NT2/D1 (cell line): ENCODE data around the gene CCNE1.

ENCODE experiments used
- DNase-seq: peaks from one replicate; pipeline ENCODE4 v3.0.0-alpha.2; 2011; ENCODE audit warnings: low read depth, low spot score
- H3K27me3 ChIP-seq: 2 replicates; pipeline ENCODE4 v1.6.0; 2011; ENCODE audit warnings: mild to moderate bottlenecking; ENCODE audit not compliant: insufficient read length, insufficient read depth
- H3K36me3 ChIP-seq: 2 replicates; pipeline ENCODE4 v1.6.1; 2011; ENCODE audit warnings: mild to moderate bottlenecking, low read length, mixed read lengths; ENCODE audit not compliant: insufficient read depth, insufficient read length
- H3K4me1 ChIP-seq: 2 replicates; pipeline ENCODE4 v1.5.1; 2011; ENCODE audit not compliant: insufficient read depth, insufficient read length
- H3K4me3 ChIP-seq: 2 replicates; pipeline ENCODE4 v1.5.1; 2011; ENCODE audit warnings: low read depth; ENCODE audit not compliant: insufficient read length
- H3K9ac ChIP-seq: 2 replicates; pipeline ENCODE4 v1.6.0; 2011; ENCODE audit warnings: low read depth; ENCODE audit not compliant: insufficient read length
- H3K9me3 ChIP-seq: 2 replicates; pipeline ENCODE4 v1.5.1; 2011; ENCODE audit warnings: mild to moderate bottlenecking, low read length; ENCODE audit not compliant: insufficient read depth
- SUZ12 ChIP-seq: IDR thresholded peaks from 2 replicates; pipeline ENCODE4 v1.6.1; 2011; ENCODE audit not compliant: insufficient read length, insufficient read depth; ENCODE audit errors: extremely low read depth
- YY1 ChIP-seq: IDR thresholded peaks from 2 replicates; pipeline ENCODE4 v1.6.1; 2011; ENCODE audit not compliant: insufficient read length, insufficient read depth
- ZNF274 ChIP-seq: IDR thresholded peaks from 2 replicates; pipeline ENCODE4 v1.6.1; 2011; ENCODE audit warnings: mild to moderate bottlenecking, low read depth, low read length

Gene CCNE1

DNA sequence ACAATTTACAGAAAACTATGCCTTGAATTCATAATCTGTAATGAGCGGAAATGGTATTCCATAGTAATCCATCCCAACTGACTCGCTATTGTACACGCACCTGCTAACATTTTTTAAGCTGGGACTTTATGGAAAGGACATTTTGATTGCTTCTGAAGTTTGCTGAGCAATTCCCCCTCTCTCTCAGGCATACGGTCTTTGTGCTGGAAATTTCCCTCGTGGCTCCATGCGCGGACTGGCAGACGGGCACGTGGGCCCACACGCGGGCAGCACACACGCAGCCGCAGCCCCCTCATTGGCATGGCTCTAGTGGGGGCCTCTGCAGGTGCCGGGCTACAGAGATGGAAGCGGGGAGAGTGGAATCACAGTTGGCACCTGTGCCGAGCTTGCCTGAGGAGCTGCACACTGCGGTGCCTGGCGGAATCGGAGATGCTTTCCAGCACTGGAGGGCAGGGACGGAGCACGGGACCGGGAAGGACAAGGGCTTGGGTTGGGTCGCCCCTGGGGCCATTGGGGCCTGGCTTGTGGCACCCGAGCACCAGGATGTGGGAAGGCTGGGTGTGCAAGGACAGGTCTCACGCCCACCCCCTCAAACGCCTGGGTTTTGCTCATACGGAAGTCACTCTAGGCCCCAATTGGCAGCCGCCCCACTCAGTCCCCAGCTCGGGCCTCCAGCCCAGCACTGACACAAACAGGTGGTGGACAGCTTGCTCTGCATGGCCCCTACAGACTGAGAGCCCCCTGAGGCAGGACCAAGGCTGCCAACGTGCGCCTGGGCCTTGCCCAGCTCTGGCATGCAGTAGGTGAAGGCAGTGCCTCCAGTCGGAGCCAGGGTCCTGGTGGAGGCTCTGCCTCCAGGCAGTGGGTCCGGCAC, 30.2 kb upstream of the CCNE1 start:
- TF ChIP-seq YY1, result no peak
- no peak for TF ChIP-seq SUZ12
- TF ChIP-seq ZNF274, result no peak
- no peak for DNase-seq
- Histone ChIP-seq H3K36me3 (no peaks in the 10 kb centered on the region), H3K4me3 (no peak overlapping the region), H3K4me1 (no peaks in the 10 kb centered on the region), H3K27me3 (no peaks in the 10 kb centered on the region), H3K9me3 (no peaks in the 10 kb centered on the region), H3K9ac (no peak overlapping the region)

DNA sequence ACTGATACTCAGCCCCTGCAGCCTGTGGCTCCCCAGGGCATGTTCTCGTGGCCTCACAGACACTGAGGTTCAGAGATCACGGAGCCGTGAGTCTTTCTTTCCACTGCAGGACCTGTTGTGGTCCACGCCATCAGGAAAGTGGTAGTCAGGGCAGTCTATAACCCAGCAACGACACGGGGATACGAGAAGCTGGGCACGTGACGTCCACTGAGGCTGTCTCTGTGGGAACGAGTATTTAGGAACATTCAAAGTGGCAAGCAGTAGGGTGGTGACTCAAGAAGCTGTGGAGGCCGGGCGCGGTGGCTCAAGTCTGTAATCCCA, 29.6 kb upstream of the CCNE1 start:
- Histone ChIP-seq H3K9me3 (no peaks in the 10 kb centered on the region), H3K4me3 (no peak overlapping the region), H3K36me3 (no peaks in the 10 kb centered on the region), H3K4me1 (no peaks in the 10 kb centered on the region), H3K9ac (no peak overlapping the region), H3K27me3 (no peaks in the 10 kb centered on the region)
- no peak for TF ChIP-seq YY1
- TF ChIP-seq SUZ12, result no peak
- TF ChIP-seq ZNF274, result no peak
- no peak for DNase-seq

DNA sequence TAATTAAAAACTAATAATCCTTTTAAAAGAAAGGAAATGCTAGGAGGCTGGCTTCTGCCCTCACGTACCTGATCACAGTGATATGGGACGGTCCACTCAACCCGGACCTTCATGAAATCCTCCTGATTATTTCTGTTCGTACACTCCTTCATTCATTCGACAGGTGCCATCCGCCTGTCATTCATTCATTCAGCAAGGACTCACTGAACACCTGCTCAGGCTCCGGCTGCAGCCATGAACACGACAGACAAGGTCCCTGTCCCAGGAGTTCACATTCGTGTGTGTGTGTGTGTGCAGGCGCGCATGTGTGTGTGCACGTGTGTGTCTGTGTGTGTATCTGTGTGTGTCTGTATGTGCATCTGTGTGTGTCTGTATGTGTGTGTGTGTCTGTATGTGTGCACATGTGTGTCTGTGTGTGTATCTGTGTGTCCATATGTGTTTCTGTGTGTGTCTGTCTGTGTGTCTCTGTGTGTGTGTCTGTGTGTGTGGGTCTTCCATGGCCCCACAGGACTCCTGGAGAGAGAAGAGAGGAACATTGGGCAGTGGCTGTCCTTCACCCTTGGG, 28.1 kb upstream of the CCNE1 start:
- H3K9ac ChIP-seq, result no peak overlapping the region
- H3K9me3 ChIP-seq, result no peaks in the 10 kb centered on the region
- no peaks in the 10 kb centered on the region for H3K4me1 ChIP-seq
- TF ChIP-seq SUZ12 (no peak), YY1 (no peak), ZNF274 (no peak)
- no peaks in the 10 kb centered on the region for H3K27me3 ChIP-seq
- DNase-seq, result no peak
- H3K36me3 ChIP-seq, result no peaks in the 10 kb centered on the region
- H3K4me3 ChIP-seq, result no peak overlapping the region

GRCh38 chr19:29784598-29785223, 27.1 kb upstream of the CCNE1 start:
- Histone ChIP-seq H3K4me1 (no peaks in the 10 kb centered on the region), H3K36me3 (no peaks in the 10 kb centered on the region), H3K9ac (no peak overlapping the region), H3K27me3 (no peaks in the 10 kb centered on the region), H3K4me3 (no peak overlapping the region), H3K9me3 (no peaks in the 10 kb centered on the region)
- DNase-seq, result no peak
- TF ChIP-seq YY1 (no peak), ZNF274 (no peak), SUZ12 (no peak)

DNA sequence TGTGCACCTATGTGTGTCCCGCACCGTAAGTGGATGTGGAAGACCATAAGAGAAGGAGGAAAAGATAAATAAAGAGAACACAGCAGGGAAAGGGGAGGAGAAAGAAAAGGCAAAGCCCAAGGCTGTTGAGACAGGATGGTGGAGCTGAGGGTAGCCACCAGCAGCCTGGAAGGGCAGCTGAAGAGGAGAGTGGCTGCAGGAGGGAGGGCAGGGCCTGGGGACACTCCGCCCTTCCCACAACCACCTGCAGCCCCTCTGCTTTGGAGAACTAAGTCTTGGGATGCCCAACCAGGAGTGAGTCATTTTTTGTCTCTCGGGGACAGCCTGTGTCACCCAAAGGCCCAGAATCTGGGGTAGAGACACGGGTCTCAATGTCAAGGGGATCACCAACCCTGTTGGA, 26.4 kb upstream of the CCNE1 start:
- H3K9ac ChIP-seq, result no peak overlapping the region
- H3K4me3 ChIP-seq, result no peak overlapping the region
- no peaks in the 10 kb centered on the region for H3K4me1 ChIP-seq
- no peak for DNase-seq
- no peaks in the 10 kb centered on the region for H3K36me3 ChIP-seq
- no peaks in the 10 kb centered on the region for H3K27me3 ChIP-seq
- TF ChIP-seq SUZ12, result no peak
- no peaks in the 10 kb centered on the region for H3K9me3 ChIP-seq

GRCh38 chr19:29785955-29786589, 25.7 kb upstream of the CCNE1 start:
- Histone ChIP-seq H3K36me3 (no peaks in the 10 kb centered on the region), H3K9me3 (no peaks in the 10 kb centered on the region), H3K4me3 (no peak overlapping the region), H3K9ac (no peak overlapping the region), H3K4me1 (no peaks in the 10 kb centered on the region), H3K27me3 (no peaks in the 10 kb centered on the region)
- no peak for DNase-seq
- TF ChIP-seq YY1 (no peak), ZNF274 (no peak), SUZ12 (no peak)

DNA sequence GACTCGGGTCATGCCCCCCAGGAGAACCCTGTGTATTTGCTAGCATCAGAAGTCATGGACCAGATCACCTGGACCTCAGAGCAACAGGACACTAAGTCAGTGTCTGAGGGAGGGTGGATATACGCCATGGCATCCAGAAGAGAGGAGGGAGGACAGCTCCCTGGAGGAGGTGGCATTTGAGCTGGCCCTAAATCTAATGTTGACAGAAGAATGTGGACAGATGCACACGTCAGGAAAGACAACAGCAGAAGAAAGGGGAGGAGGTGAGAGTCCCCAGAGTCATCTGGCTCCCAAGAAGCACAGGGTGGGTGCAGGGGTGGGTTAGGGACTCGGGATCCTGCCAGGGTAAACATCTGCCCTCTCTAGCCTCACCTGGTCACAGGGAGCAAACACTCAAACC, 24.5 kb upstream of the CCNE1 start:
- TF ChIP-seq YY1, result no peak
- TF ChIP-seq ZNF274, result no peak
- TF ChIP-seq SUZ12, result no peak

More for the DNA sequence above, 24.5 kb upstream of the CCNE1 start:
- H3K9me3 ChIP-seq, result no peaks in the 10 kb centered on the region
- no peaks in the 10 kb centered on the region for H3K36me3 ChIP-seq
- no peak overlapping the region for H3K4me3 ChIP-seq
- H3K27me3 ChIP-seq, result no peaks in the 10 kb centered on the region
- H3K9ac ChIP-seq, result no peak overlapping the region
- peaks cover 2% of the 10 kb centered on the region for H3K4me1 ChIP-seq
- DNase-seq, result no peak
